Measurements from ENCODE around the gene SH3BP5. TPM values are rescaled to one million over a fixed set of nuclear protein-coding genes. Genes with fewer than 3 reads are reported as not detected.

The SH3BP5 gene
- total RNA-seq, 2 experiments from 2014 or later: 15.1 to 31.3 TPM

DNA sequence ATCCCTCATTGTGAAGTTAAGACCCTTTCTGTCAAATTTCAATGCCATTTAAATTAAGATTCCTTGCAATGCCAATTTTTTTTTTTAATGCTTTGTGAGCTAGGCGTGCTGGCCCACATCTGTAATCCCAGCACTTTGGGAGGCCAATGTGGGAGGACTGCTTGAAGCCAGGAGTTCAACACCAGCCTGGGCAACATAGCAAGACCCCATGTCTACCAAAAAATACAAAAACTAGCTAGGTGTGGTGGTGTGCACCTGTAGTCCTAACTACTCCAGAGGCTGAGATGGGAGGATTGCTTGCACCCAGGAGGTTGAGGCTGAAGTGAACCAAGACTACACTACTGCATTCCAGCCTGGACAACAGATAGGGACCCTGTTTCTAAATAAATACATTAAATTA, 5.6 kb upstream of the SH3BP5 start:
- no peaks in the 10 kb centered on the region for H4K20me1 ChIP-seq (ENCODE audit: insufficient read depth, low read length)
- H3K4me1 ChIP-seq (ENCODE audit: insufficient read depth, low read length, poor library complexity, severe bottlenecking): peaks cover 30% of the 10 kb centered on the region
- no peaks in the 10 kb centered on the region for H3K9me2 ChIP-seq (ENCODE audit: insufficient read depth, low read length)
- no peak overlapping the region for H2AFZ ChIP-seq (ENCODE audit: low read length)
- no peak overlapping the region for H3K27ac ChIP-seq (ENCODE audit: low read depth, low read length, poor library complexity, severe bottlenecking)
- no TSS peak for BruUV-seq (replicated peaks)
- TF ChIP-seq CTCF (conservative IDR thresholded peaks at IDR 0.05; ENCODE audit: low read length) (no peak), EZH2phosphoT487 (IDR thresholded peaks at IDR 0.05; ENCODE audit: borderline replicate concordance, low read depth, low read length) (no peak)
- no peak overlapping the region for H3K4me3 ChIP-seq (ENCODE audit: low read depth, low read length, poor library complexity, severe bottlenecking)
- no peaks in the 10 kb centered on the region for H3K9me3 ChIP-seq (ENCODE audit: low read length)
- ChIA-PET CTCF (ENCODE audit: unreplicated experiment) (no interaction called here), POLR2A (interaction anchor here (0.7 to 2.4 kb wide), 3 partner anchors 8 to 316 kb away, joined by 3 to 10 read pairs (median 6); no protein-coding TSS in a partner anchor)
- H3K4me2 ChIP-seq (ENCODE audit: low read length): no peak overlapping the region
- intact Hi-C loops (cut with micrococcal nuclease; ENCODE audit: unreplicated experiment): no loop called here
- no peak for DNase-seq (ENCODE audit: low spot score)
- no peaks in the 10 kb centered on the region for H3K36me3 ChIP-seq (ENCODE audit: insufficient read depth, low read length)
- H3K79me2 ChIP-seq (ENCODE audit: insufficient read depth, low read depth, low read length): no peaks in the 10 kb centered on the region

DNA sequence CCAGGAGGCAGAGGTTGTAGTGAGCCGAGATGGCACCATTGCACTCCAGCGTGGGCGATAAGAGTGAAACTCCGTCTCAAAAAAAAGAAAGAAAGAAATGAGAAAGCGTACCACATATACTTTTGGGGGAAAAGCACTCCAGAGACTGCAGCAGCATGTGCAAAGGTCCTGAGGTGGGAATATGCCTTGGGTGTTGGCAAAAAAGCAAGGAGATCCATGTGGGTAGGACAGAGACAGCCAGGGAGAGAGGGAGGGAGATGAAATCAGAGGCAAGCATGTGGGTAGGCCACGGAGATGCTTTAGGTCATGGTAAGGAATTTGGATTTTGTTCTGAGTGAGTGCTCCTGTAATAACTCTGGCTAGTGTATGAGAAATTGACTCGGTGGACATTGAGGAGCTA, 3.7 kb upstream of the SH3BP5 start:
- H3K4me2 ChIP-seq (ENCODE audit: low read length): no peak overlapping the region
- POLR2A ChIA-PET: interaction anchor here (2.4 kb wide), 1 partner anchor 49 kb away, joined by 10 read pairs; no protein-coding TSS in a partner anchor
- no peaks in the 10 kb centered on the region for H3K9me2 ChIP-seq (ENCODE audit: insufficient read depth, low read length)
- intact Hi-C loops (cut with micrococcal nuclease; ENCODE audit: unreplicated experiment): no loop called here
- H4K20me1 ChIP-seq (ENCODE audit: insufficient read depth, low read length): no peaks in the 10 kb centered on the region
- TF ChIP-seq CTCF (conservative IDR thresholded peaks at IDR 0.05; ENCODE audit: low read length) (no peak), EZH2phosphoT487 (IDR thresholded peaks at IDR 0.05; ENCODE audit: borderline replicate concordance, low read depth, low read length) (no peak)
- peaks cover 10% of the 10 kb centered on the region; the same call in 1 of the 2 replicates for H3K79me2 ChIP-seq (ENCODE audit: insufficient read depth, low read depth, low read length)
- no peak overlapping the region for H3K27ac ChIP-seq (ENCODE audit: low read depth, low read length, poor library complexity, severe bottlenecking)
- CTCF ChIA-PET (ENCODE audit: unreplicated experiment): no interaction called here
- no peaks in the 10 kb centered on the region for H3K9me3 ChIP-seq (ENCODE audit: low read length)
- H3K4me1 ChIP-seq (ENCODE audit: insufficient read depth, low read length, poor library complexity, severe bottlenecking): peaks cover 26% of the 10 kb centered on the region
- no peak overlapping the region for H2AFZ ChIP-seq (ENCODE audit: low read length)
- H3K36me3 ChIP-seq (ENCODE audit: insufficient read depth, low read length): no peaks in the 10 kb centered on the region
- BruUV-seq (replicated peaks): no TSS peak
- DNase-seq (ENCODE audit: low spot score): no peak
- no peak overlapping the region for H3K4me3 ChIP-seq (ENCODE audit: low read depth, low read length, poor library complexity, severe bottlenecking)

GRCh38 chr3:15333956-15334263, 1.5 kb upstream of the SH3BP5 start:
- CTCF ChIA-PET (ENCODE audit: unreplicated experiment): interaction anchor here (1.0 to 1.1 kb wide), 2 partner anchors 68 to 110 kb away, joined by 3 to 5 read pairs; no protein-coding TSS in a partner anchor
- intact Hi-C loops (cut with micrococcal nuclease; ENCODE audit: unreplicated experiment): no loop called here

More at GRCh38 chr3:15333956-15334263, 1.5 kb upstream of the SH3BP5 start:
- no peak overlapping the region for H3K4me2 ChIP-seq (ENCODE audit: low read length)
- H4K20me1 ChIP-seq (ENCODE audit: insufficient read depth, low read length): no peaks in the 10 kb centered on the region
- POLR2A ChIA-PET: interaction anchor here (0.6 to 3.9 kb wide), 8 partner anchors 9 to 66 kb away, joined by 3 to 30 read pairs (median 4); no protein-coding TSS in a partner anchor
- DNase-seq (ENCODE audit: low spot score): no peak
- H3K9me2 ChIP-seq (ENCODE audit: insufficient read depth, low read length): no peaks in the 10 kb centered on the region
- no peak overlapping the region; the same call in 1 of the 2 replicates for H2AFZ ChIP-seq (ENCODE audit: low read length)
- H3K4me3 ChIP-seq (ENCODE audit: low read depth, low read length, poor library complexity, severe bottlenecking): no peak overlapping the region
- peaks cover 21% of the 10 kb centered on the region; the same call in 1 of the 2 replicates for H3K79me2 ChIP-seq (ENCODE audit: insufficient read depth, low read depth, low read length)
- peaks cover 14% of the 10 kb centered on the region; the same call in 1 of the 2 replicates for H3K36me3 ChIP-seq (ENCODE audit: insufficient read depth, low read length)
- H3K27ac ChIP-seq (ENCODE audit: low read depth, low read length, poor library complexity, severe bottlenecking): no peak overlapping the region
- BruUV-seq (replicated peaks): no TSS peak
- no peaks in the 10 kb centered on the region for H3K9me3 ChIP-seq (ENCODE audit: low read length)
- TF ChIP-seq EZH2phosphoT487 (IDR thresholded peaks at IDR 0.05; ENCODE audit: borderline replicate concordance, low read depth, low read length) (no peak), CTCF (conservative IDR thresholded peaks at IDR 0.05; ENCODE audit: low read length) (no peak)
- peaks cover 37% of the 10 kb centered on the region for H3K4me1 ChIP-seq (ENCODE audit: insufficient read depth, low read length, poor library complexity, severe bottlenecking)
